Anterior cingulate cortex (tissue), 58 donors: ENCODE measurements around the gene SH2B2.

Experiments
- DNase-seq, 58 donors: peaks; one replicate each; lab custom pipeline; 2025; lab: John Stamatoyannopoulos, UW

SH2B2 gene

GRCh38 chr7:102264367-102264891 is 22.2 kb upstream of the SH2B2 start:
- DNase-seq: no peak

GRCh38 chr7:102266541-102266940 is 20.1 kb upstream of the SH2B2 start:
- no peak for DNase-seq

GRCh38 chr7:102268635-102269034 is 18.0 kb upstream of the SH2B2 start:
- no peak for DNase-seq

GRCh38 chr7:102270178-102270887 is 16.3 kb upstream of the SH2B2 start:
- peak in 34 of 58 donors; percentile 8 to 56 (median 24) for DNase-seq

- no peak for DNase-seq
These were observed 15.4 kb upstream of the SH2B2 start for GRCh38 chr7:102271158-102271798.

GRCh38 chr7:102272075-102272916 is 14.4 kb upstream of the SH2B2 start:
- peak in 54 of 58 donors; percentile 4 to 85 (median 52) for DNase-seq

GRCh38 chr7:102272917-102273748 is 13.5 kb upstream of the SH2B2 start:
- no peak for DNase-seq

GRCh38 chr7:102273749-102274712 is 12.6 kb upstream of the SH2B2 start:
- DNase-seq: no peak

- no peak for DNase-seq
These were observed 11.5 kb upstream of the SH2B2 start for GRCh38 chr7:102275123-102275703.

GRCh38 chr7:102277901-102278300 is 8.8 kb upstream of the SH2B2 start:
- DNase-seq: no peak

- DNase-seq: peak in 45 of 58 donors; percentile 7 to 51 (median 25)
These were observed 6.9 kb upstream of the SH2B2 start for GRCh38 chr7:102279537-102280400.

- no peak for DNase-seq
These were observed 6.1 kb upstream of the SH2B2 start for GRCh38 chr7:102280521-102280920.

GRCh38 chr7:102281785-102282184 is 4.9 kb upstream of the SH2B2 start:
- DNase-seq: no peak

GRCh38 chr7:102282465-102283362 is 4.0 kb upstream of the SH2B2 start:
- no peak for DNase-seq

- no peak for DNase-seq
These were observed 3.0 kb upstream of the SH2B2 start for GRCh38 chr7:102283477-102284189.

GRCh38 chr7:102284399-102284798 is 2.3 kb upstream of the SH2B2 start:
- no peak for DNase-seq
